ENCODE data around the gene UBA7.
A peak's percentile ranks its signal among the peaks of the same experiment; 100 is the strongest.
"Not testable (repeated sequence)": the region's sequence is repeated elsewhere in the genome, so short reads cannot be mapped to it uniquely, and the experiment has no call there.

Gene UBA7

GRCh38 chr3:49839193-49839809 is 25.5 kb upstream of the UBA7 start:
- TF ChIP-seq CTCF (IDR thresholded peaks at IDR 0.05; ENCODE audit: low read depth, low read length, missing control alignments): peak; percentile 91
- in situ Hi-C loops (cut with HindIII; ENCODE audit: low pct_ligation_motif_present, low sequenced_read_pairs): no loop called here
- no peaks in the 10 kb centered on the region for H3K36me3 ChIP-seq (replicated peaks)
- DNase-seq: peak; percentile 66
- H3K27me3 ChIP-seq (replicated peaks): no peaks in the 10 kb centered on the region
- H3K27ac ChIP-seq: no peak overlapping the region
- H3K4me3 ChIP-seq (ENCODE audit: low read depth, low read length): no peak overlapping the region

GRCh38 chr3:49831341-49831740 is 17.6 kb upstream of the UBA7 start:
- H3K4me3 ChIP-seq (ENCODE audit: low read depth, low read length): no peak overlapping the region
- in situ Hi-C loops (cut with HindIII; ENCODE audit: low pct_ligation_motif_present, low sequenced_read_pairs): no loop called here
- no peaks in the 10 kb centered on the region for H3K36me3 ChIP-seq (replicated peaks)
- H3K27me3 ChIP-seq (replicated peaks): no peaks in the 10 kb centered on the region
- DNase-seq: no peak
- no peak for TF ChIP-seq CTCF (IDR thresholded peaks at IDR 0.05; ENCODE audit: low read depth, low read length, missing control alignments)
- H3K27ac ChIP-seq: no peak overlapping the region

- no peaks in the 10 kb centered on the region for H3K27me3 ChIP-seq (replicated peaks)
- no peak overlapping the region for H3K4me3 ChIP-seq (ENCODE audit: low read depth, low read length)
- no peak for DNase-seq
- no peak overlapping the region for H3K27ac ChIP-seq
- no peaks in the 10 kb centered on the region for H3K36me3 ChIP-seq (replicated peaks)
- TF ChIP-seq CTCF (IDR thresholded peaks at IDR 0.05; ENCODE audit: low read depth, low read length, missing control alignments): no peak
- in situ Hi-C loops (cut with HindIII; ENCODE audit: low pct_ligation_motif_present, low sequenced_read_pairs): no loop called here
Measured at GRCh38 chr3:49826016-49826415, 12.3 kb upstream of the UBA7 start.

GRCh38 chr3:49823131-49823530 is 9.4 kb upstream of the UBA7 start:
- in situ Hi-C loops (cut with HindIII; ENCODE audit: low pct_ligation_motif_present, low sequenced_read_pairs); H3K4me3 ChIP-seq (ENCODE audit: low read depth, low read length); DNase-seq; H3K36me3 ChIP-seq (replicated peaks); H3K27me3 ChIP-seq (replicated peaks); H3K27ac ChIP-seq: not testable (repeated sequence)

GRCh38 chr3:49812916-49813496 is 747 bp downstream of the UBA7 start:
- no peak for DNase-seq
- in situ Hi-C loops (cut with HindIII; ENCODE audit: low pct_ligation_motif_present, low sequenced_read_pairs): no loop called here
- no peak for TF ChIP-seq CTCF (IDR thresholded peaks at IDR 0.05; ENCODE audit: low read depth, low read length, missing control alignments)
- Histone ChIP-seq H3K36me3 (replicated peaks) (no peaks in the 10 kb centered on the region), H3K27me3 (replicated peaks) (no peaks in the 10 kb centered on the region), H3K4me3 (ENCODE audit: low read depth, low read length) (no peak overlapping the region), H3K27ac (no peak overlapping the region)

GRCh38 chr3:49807431-49808114 is 6.2 kb downstream of the UBA7 start:
- no peak overlapping the region for H3K4me3 ChIP-seq (ENCODE audit: low read depth, low read length)
- no peaks in the 10 kb centered on the region for H3K27me3 ChIP-seq (replicated peaks)
- no peak for DNase-seq
- in situ Hi-C loops (cut with HindIII; ENCODE audit: low pct_ligation_motif_present, low sequenced_read_pairs): no loop called here
- no peak overlapping the region for H3K27ac ChIP-seq
- no peak for TF ChIP-seq CTCF (IDR thresholded peaks at IDR 0.05; ENCODE audit: low read depth, low read length, missing control alignments)
- H3K36me3 ChIP-seq (replicated peaks): no peaks in the 10 kb centered on the region
